GM21528 (cell line): ENCODE data around the gene NFXL1.
A peak's percentile ranks its signal among the peaks of the same experiment; 100 is the strongest.

Experiments
- ATAC-seq: cut with Tn5 transposase; IDR thresholded peaks from one replicate; pipeline ENCODE4 v1.9.1; 2021; ENCODE audit warnings: mild to moderate bottlenecking, moderate library complexity; ENCODE audit not compliant: unreplicated experiment, low FRiP score

NFXL1 gene

DNA sequence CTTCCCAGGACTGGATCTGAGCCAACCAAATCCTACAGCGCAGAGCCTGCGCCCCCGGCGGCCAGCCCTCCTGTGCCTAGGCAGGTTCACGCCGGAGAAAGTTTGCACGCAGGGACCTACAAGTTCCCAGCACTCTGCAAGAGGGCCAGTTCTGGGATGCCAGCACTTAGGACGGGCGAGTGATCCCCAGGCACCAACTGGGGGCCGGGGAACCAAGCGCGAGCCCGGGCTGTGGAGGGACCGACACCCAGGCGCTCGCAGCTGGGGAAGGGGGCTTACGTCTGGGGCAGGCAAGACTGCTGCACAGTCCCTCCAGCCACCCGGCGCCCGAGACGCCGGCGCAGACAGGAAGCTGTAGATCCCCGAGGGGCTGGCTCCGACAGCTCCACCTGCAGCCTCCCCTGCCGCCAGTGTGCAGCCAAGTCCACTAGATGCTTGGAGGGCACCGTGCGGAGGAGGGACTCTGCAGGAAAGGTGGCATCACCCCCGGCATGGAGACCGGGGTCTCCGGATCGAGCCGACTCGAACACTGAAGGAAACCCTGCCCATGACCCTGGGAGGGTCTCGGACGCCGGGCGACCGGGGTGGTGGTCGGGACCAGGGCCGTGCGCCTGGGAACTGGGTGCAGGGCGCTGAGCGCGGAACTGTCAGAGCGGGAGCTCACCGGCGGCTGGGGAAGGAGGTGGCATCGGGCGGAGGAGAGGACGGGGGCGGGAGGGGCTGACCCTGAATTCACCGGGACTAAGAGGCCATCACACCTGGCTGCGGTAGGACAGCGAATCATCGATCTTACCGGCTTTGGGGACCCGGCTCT is 77.1 kb downstream of the NFXL1 start:
- peak; percentile 71 for ATAC-seq

GRCh38 chr4:47836641-47837093 is 77.7 kb downstream of the NFXL1 start:
- peak; percentile 77 for ATAC-seq

- ATAC-seq, result no peak
These were observed 78.9 kb downstream of the NFXL1 start for GRCh38 chr4:47835494-47835893.

- ATAC-seq, result no peak
These were observed 83.2 kb downstream of the NFXL1 start for GRCh38 chr4:47831026-47831679.

DNA sequence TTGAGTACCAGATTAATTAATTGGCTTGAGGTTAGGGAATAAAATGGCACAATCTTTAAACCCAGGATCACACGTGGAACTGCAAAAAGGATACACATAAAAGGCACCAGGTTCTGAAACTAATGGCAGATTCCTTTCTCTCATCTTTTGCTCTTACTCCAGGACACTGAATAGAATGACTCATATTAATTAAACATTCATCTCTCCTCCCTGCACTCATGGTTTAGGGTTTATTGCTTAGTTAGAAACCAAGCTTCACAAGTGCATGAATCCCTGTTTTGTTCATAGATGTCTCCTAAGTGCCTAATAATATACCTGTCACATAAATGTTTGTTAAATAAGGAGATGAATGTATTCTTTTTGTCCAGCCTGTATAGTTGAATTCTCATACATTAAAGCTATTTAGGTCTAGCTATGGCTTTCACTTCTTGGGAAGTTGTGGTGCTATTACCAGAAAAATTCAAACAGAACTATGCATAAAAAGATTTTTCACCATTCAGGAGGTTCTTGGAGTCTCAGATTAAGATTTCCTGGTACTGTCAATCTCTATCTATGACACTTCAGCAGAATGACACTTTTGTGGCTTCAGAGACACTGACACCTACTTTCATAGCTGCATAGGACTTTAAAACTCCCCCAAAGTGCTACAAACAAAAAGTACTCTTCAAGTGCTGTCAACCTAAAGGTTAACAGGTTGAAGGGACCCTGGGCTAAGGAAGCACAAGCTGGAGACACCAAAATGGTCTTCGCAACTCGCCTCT is 83.9 kb downstream of the NFXL1 start:
- no peak for ATAC-seq

GRCh38 chr4:47829438-47829837 is 84.9 kb downstream of the NFXL1 start:
- no peak for ATAC-seq

DNA sequence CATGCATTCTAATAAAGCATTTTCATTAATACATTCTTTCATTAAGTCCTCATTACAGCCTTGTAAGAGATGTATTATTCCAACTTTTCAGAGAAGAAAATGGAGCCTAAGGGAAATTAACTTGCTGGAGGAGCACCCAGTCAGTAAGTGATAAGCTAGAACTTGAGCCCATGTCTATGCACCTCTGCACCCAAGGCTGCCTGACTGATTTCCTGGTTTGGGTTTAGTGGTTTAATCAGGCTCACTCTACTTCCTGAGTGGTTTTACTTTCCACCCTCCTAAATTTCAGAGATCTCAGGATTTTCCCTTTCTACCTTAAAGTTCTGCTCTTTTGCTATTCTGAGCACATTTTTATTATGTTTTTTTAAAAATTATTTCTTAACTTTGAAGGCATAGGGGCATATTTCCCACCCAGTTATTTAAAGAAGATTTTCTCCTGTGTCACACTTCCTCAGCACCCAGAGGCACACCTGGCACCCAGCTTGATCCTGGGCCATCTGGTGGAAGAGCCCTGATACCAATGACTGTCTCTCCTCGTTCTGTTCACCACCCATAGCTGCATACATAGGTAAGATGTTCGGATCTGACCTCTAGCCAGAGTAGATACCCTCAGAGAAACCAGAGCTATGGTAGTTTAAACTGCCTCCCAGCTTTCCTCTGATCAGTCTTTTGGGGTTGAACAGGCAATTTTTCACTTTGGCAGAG is 86.9 kb downstream of the NFXL1 start:
- no peak for ATAC-seq

GRCh38 chr4:47824840-47825239 is 89.5 kb downstream of the NFXL1 start:
- ATAC-seq, result no peak

- no peak for ATAC-seq
These were observed 95.2 kb downstream of the NFXL1 start for GRCh38 chr4:47819178-47819577.

GRCh38 chr4:47817275-47817674 is 97.1 kb downstream of the NFXL1 start:
- ATAC-seq, result no peak

DNA sequence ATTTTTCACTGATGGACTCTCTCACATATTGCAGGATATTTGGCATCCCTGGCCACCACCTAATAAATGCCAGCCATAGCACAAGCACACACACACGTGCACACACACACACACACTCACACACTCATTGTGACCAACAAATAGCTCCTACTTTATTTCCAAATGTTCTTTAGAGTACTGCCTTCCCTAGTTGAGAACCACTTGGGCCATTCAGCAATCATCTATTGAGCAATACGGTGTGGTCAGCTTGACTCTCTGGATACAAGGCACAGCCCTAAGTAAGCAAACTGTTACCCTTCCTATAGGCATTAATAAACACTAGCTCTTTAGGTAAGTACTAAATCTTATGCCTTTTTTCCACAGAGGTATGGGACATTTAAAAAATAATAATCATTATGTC is 97.6 kb downstream of the NFXL1 start:
- ATAC-seq, result no peak

- no peak for ATAC-seq
These were observed 99.6 kb downstream of the NFXL1 start for GRCh38 chr4:47814618-47815295.

DNA sequence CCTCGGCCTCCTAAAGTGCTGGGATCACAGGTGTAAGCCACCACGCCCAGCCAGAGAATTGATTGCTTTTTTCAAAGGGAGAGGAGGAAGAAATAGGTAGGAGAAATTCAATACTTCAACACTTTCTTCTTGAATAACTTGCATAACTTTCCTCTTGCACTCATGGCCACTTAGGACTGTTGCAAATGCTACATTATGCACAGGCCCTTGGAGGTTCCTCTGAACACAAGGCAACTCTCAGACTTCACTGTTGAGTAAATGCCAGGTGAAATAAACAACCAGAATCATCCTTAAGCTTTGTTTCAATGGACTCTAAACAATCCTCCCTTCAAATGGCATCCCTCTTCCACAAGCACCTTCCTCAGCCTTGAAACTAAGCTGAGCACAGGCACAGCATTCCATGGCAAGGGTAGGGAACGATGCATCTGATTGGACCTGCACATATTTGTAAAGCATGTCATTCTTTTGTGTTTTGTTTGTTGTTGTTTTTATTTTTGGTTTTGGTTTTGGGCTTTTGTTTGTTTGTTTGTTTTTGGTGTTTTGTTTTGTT is 104.7 kb downstream of the NFXL1 start:
- no peak for ATAC-seq

DNA sequence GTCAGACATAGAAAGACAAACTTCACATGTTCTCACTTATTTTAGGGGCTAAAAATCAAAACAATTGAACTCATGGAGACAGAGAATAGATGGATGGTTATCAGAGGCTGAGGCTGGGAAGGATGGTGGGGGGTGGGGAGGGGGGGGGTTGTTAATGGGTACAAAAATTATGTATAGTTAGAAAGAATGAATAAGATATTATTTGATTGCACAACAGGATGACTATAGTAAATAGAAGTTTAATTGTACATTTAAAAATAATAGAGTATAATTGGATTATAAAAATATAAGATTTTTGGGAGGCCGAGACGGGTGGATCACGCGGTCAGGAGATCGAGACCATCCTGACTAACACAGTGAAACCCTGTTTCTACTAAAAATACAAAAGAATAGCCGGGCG is 109.8 kb downstream of the NFXL1 start:
- ATAC-seq, result no peak

- ATAC-seq, result no peak
These were observed 112.8 kb downstream of the NFXL1 start for GRCh38 chr4:47801481-47802002.

GRCh38 chr4:47798165-47798564 is 116.2 kb downstream of the NFXL1 start:
- no peak for ATAC-seq
